GM12872 (cell line): ENCODE results near the gene ATP6V0B.

Experiments
- TF ChIP-seq, protein P1 (sequence below): IDR thresholded peaks from 3 replicates; pipeline ENCODE4 v1.5.1; 2011; ENCODE audit warnings: low read depth, mild to moderate bottlenecking, low read length, moderate library complexity; ENCODE audit not compliant: insufficient read depth

ATP6V0B gene

GRCh38 chr1:43947061-43947873 lies 27.5 kb upstream of the ATP6V0B start:
- TF ChIP-seq, protein P1, sequence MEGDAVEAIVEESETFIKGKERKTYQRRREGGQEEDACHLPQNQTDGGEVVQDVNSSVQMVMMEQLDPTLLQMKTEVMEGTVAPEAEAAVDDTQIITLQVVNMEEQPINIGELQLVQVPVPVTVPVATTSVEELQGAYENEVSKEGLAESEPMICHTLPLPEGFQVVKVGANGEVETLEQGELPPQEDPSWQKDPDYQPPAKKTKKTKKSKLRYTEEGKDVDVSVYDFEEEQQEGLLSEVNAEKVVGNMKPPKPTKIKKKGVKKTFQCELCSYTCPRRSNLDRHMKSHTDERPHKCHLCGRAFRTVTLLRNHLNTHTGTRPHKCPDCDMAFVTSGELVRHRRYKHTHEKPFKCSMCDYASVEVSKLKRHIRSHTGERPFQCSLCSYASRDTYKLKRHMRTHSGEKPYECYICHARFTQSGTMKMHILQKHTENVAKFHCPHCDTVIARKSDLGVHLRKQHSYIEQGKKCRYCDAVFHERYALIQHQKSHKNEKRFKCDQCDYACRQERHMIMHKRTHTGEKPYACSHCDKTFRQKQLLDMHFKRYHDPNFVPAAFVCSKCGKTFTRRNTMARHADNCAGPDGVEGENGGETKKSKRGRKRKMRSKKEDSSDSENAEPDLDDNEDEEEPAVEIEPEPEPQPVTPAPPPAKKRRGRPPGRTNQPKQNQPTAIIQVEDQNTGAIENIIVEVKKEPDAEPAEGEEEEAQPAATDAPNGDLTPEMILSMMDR: no peak

- TF ChIP-seq, protein P1: no peak
Measured at GRCh38 chr1:43947874-43948437, 26.8 kb upstream of the ATP6V0B start.

DNA sequence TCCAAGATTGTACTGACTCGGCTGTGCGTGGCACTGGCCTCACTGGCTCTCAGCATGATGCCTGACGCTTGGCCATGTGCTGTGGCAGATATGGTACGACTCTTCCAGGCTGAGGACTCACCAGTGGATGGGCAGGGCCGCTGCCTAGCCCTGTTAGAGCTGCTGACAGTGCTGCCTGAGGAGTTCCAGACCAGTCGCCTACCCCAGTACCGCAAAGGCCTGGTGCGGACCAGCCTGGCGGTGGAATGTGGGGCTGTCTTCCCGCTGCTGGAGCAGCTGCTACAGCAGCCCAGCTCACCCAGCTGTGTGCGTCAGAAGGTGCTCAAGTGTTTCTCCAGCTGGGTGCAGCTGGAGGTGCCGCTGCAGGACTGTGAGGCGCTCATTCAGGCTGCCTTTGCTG lies 25.1 kb upstream of the ATP6V0B start:
- TF ChIP-seq, protein P1: no peak

GRCh38 chr1:43951021-43951985 lies 23.5 kb upstream of the ATP6V0B start:
- TF ChIP-seq, protein P1: no peak

GRCh38 chr1:43952731-43953346 lies 21.9 kb upstream of the ATP6V0B start:
- TF ChIP-seq, protein P1: no peak

GRCh38 chr1:43953361-43953760 lies 21.4 kb upstream of the ATP6V0B start:
- TF ChIP-seq, protein P1: no peak
